C1 segment of cervical spinal cord (tissue), 14 donors: ENCODE results near the gene PLEKHG5.

ENCODE experiments used
- DNase-seq, 14 donors: peaks; one replicate each; lab custom pipeline; 2025; lab: John Stamatoyannopoulos, UW

Gene PLEKHG5

GRCh38 chr1:6511056-6511455 lies 19.6 kb upstream of the PLEKHG5 start:
- DNase-seq: peak in 1 of 14 donors; percentile 14

- no peak for DNase-seq
These were observed 19.0 kb upstream of the PLEKHG5 start for GRCh38 chr1:6510493-6510892.

GRCh38 chr1:6509919-6510291 lies 18.4 kb upstream of the PLEKHG5 start:
- peak in 2 of 14 donors; percentile 13 to 25 for DNase-seq

GRCh38 chr1:6509220-6509918 lies 17.9 kb upstream of the PLEKHG5 start:
- peak in 1 of 14 donors; percentile 30 for DNase-seq

DNA sequence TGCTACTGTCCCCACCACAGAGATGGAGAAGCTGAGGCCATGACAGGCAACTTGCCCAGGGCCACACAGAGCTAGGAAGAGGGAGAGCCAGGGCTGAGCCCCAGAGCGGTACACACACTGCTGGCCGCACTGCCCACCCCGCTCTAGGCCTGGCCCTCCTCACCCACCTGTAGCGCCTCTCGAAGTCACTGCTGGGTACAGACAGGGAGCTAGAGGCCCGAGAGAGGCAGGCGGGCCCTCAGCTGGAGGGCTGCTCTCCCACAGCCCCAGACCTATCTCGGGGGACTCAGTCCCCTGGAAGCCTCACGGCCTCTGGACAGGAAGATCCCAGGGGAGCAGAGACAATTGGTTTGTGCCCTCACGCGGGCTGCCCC lies 17.3 kb upstream of the PLEKHG5 start:
- DNase-seq: peak in 1 of 14 donors; percentile 30

- DNase-seq: peak in 1 of 14 donors; percentile 41
These were observed 16.8 kb upstream of the PLEKHG5 start for GRCh38 chr1:6508154-6508815.

GRCh38 chr1:6507461-6507911 lies 16.0 kb upstream of the PLEKHG5 start:
- peak in 6 of 14 donors; percentile 32 to 98 (median 52) for DNase-seq

- DNase-seq: peak in 3 of 14 donors; percentile 29 to 54 (median 34)
These were observed 15.6 kb upstream of the PLEKHG5 start for GRCh38 chr1:6507037-6507428.

DNA sequence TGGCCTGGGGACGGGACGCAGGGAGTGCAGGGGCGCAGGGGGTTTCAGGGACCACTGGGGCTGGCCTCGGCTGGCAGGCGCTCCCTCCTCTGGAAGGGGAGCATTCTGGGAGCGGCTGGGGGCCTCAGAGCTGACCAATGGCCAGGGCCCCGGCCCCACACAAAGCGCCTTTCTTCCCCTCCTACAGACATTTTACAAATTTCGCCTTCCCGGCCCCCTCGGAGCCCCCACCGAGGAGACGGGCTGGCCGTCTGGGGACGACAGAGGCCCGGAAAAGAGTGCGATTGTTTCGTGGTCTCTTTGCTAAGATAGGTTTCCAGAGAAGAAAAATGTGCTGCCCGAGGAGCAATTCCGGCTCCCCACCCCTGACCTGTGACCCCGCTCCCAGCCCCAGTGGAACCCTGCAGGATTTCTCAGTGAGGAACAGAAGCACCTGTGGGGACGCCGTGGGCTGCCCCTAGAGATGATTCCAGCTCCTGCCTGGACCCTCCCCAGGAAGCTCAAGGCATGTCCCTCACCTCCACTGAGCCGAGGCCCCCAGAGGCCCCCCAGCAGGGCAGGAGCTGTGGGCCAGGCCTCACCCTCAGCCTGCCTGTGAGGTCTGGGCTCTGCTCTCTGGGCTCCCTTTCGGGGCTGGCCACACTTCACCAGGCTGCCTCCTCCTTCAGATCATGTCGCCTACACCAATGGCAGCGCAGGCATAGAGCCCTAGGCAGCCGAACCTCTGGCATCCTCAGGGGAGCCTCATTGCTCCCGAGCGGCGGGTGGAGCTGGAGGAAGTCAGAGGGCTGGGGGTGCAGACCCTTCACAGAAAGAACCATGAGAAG lies 15.0 kb upstream of the PLEKHG5 start:
- no peak for DNase-seq

- DNase-seq: no peak
These were observed 14.1 kb upstream of the PLEKHG5 start for GRCh38 chr1:6505367-6506209.

DNA sequence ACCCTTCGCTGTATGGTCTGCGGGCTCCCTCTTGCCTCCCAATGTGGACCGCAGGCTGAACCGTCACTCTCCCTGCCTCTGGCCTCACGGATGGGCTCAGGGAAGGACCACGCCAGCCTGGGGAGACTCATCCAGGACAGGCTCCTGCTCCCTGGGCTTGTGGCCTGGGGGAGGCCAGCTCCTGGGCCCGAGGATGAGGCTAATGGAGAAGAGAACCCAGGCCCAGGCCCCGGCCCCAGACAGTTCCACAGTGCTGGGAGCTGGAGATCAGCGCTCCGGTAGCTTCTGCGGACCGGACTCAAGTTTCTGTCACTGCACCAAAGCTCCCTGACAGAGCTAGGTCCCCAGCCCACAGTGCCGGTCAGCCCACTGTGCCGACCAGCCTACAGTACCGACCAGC lies 13.4 kb upstream of the PLEKHG5 start:
- DNase-seq: no peak

GRCh38 chr1:6503884-6504602 lies 12.6 kb upstream of the PLEKHG5 start:
- no peak for DNase-seq

- DNase-seq: peak in 3 of 14 donors; percentile 47 to 75 (median 53)
These were observed 10.8 kb upstream of the PLEKHG5 start for GRCh38 chr1:6502000-6502891.

DNA sequence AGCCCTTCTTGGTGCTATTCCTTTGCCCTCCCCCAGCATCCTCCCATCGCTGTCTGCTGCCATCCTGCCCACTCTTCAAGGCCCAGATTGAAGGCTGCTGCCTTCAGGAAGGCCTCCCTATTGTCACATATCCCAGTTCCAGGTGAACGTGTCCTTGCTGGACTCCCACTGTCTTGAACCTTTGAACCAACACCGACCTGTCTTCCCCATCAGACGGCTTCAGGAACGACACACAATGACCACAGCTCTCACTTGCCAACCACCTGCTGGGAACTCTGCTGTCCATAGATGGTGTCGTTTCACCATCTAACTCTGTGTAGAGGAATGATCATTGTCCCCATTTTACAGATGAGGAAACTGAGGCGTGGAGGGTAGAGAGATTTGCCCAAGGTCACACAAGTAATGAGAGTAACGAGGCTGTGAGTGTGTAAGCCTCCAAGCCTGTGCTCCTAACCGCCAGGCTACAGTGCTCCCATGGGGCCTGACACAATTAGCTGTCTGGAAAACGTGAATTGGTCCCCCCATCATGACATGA lies 9.9 kb upstream of the PLEKHG5 start:
- DNase-seq: no peak

- no peak for DNase-seq
These were observed 9.2 kb upstream of the PLEKHG5 start for GRCh38 chr1:6500544-6501278.

GRCh38 chr1:6499296-6499695 lies 7.8 kb upstream of the PLEKHG5 start:
- DNase-seq: no peak

DNA sequence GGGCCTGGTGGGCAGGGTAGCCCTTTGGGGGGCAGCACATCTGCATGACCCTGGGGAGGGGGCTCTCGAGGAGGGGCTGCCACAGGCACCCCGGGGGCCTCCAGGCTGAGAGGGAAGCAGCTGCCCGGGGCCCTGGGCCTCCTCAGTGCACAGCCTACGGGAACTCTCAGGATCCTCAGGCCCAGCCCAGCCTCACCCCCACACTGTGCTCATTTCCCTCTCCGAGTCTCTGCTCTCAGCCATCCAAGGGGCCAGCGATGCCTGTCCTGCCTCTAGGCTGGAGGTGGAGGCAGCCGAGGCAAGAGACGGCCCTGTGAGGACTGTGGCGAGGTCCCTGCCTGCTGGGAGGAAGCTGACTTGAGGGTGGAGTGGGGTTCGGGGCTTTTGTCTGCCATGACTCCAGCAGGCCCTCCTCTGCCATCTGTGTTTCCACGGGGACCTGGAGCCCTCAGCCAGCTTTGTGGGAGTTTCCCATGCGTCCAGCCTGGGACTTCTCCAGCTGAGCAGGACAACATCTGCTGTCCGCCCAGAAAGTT lies 7.2 kb upstream of the PLEKHG5 start:
- peak in 1 of 14 donors; percentile 8 for DNase-seq

GRCh38 chr1:6497867-6498575 lies 6.6 kb upstream of the PLEKHG5 start:
- DNase-seq: no peak
